Natural killer cell treated with Interleukin-12 subunit alpha and Interleukin-12 subunit beta and Interleukin-15 and Interleukin-18, amount 100 ng/mL, for 72 hours (primary cell): Measurements from ENCODE around the gene ANGEL2. TPM values are rescaled to one million over a fixed set of nuclear protein-coding genes. Genes with fewer than 3 reads are reported as not detected.

Experiments used
- ATAC-seq, 2 donors: fragments of 150-1000 bp; cut with Tn5 transposase in 1 of 2; sonication (Bioruptor Pico), chemical (Tn5 transposase) in 1 of 2; 2 replicates each; pipeline ENCODE4 v1.10.0; 2021
- DNase-seq: peaks from one replicate; pipeline ENCODE4 v3.0.0; 2022; ENCODE audit warnings: low spot score
- H3K27ac Mint-ChIP-seq, 2 donors: 1 replicate in 1 of 2; 2 replicates in 1 of 2; pipeline ENCODE4 v1.8.0; 2022; ENCODE audit warnings: mixed read lengths in 2 of 2, mild to moderate bottlenecking in 1 of 2, moderate library complexity in 1 of 2
- H3K27me3 Mint-ChIP-seq, 2 donors: 1 replicate in 1 of 2; 2 replicates in 1 of 2; pipeline ENCODE4 v1.8.0; 2022; ENCODE audit warnings: mixed read lengths in 2 of 2
- H3K36me3 Mint-ChIP-seq: one replicate; pipeline ENCODE4 v1.8.0; 2022; ENCODE audit warnings: mixed read lengths
- H3K4me1 Mint-ChIP-seq, 2 donors: 1 replicate in 1 of 2; 2 replicates in 1 of 2; pipeline ENCODE4 v1.8.0; 2022; ENCODE audit warnings: low read depth in 2 of 2, mixed read lengths in 2 of 2, mild to moderate bottlenecking in 1 of 2
- H3K4me3 Mint-ChIP-seq: one replicate; pipeline ENCODE4 v1.8.0; 2022; ENCODE audit warnings: mixed read lengths
- H3K9me3 Mint-ChIP-seq: 2 replicates; pipeline ENCODE4 v1.8.0; 2022; ENCODE audit warnings: mixed read lengths
- total RNA-seq, 2 donors: library from RNA; stranded (reverse); gene quantifications; one replicate each; pipeline ENCODE4 v1.2.3, GENCODE V29; 2022

ANGEL2 gene
- total RNA-seq, 2 donors from 2014 or later: 40.0 to 58.4 TPM

GRCh38 chr1:212990276-212990675 is 25.4 kb downstream of the ANGEL2 start:
- Mint-ChIP-seq H3K27ac (no peak overlapping the region), H3K27me3 (no peaks in the 10 kb centered on the region), H3K4me1 (no peaks in the 10 kb centered on the region), H3K9me3 (no peaks in the 10 kb centered on the region), H3K36me3 (peaks cover 6% of the 10 kb centered on the region), H3K4me3 (no peak overlapping the region)
- no peak for DNase-seq
- no peak for ATAC-seq

GRCh38 chr1:212987702-212988322 is 27.9 kb downstream of the ANGEL2 start:
- H3K4me1 Mint-ChIP-seq: no peaks in the 10 kb centered on the region
- no peaks in the 10 kb centered on the region for H3K9me3 Mint-ChIP-seq
- no peak overlapping the region for H3K27ac Mint-ChIP-seq
- H3K36me3 Mint-ChIP-seq: peaks cover 6% of the 10 kb centered on the region
- no peak overlapping the region for H3K4me3 Mint-ChIP-seq
- no peaks in the 10 kb centered on the region for H3K27me3 Mint-ChIP-seq
- DNase-seq (no peak), ATAC-seq (no peak)

GRCh38 chr1:212986551-212986950 is 29.1 kb downstream of the ANGEL2 start:
- Mint-ChIP-seq H3K4me1 (peaks cover 0 to 4% of the 10 kb centered on the region in 2 donors), H3K36me3 (no peaks in the 10 kb centered on the region), H3K27ac (no peak overlapping the region), H3K4me3 (no peak overlapping the region), H3K9me3 (no peaks in the 10 kb centered on the region), H3K27me3 (no peaks in the 10 kb centered on the region)
- ATAC-seq (no peak), DNase-seq (no peak)

- no peaks in the 10 kb centered on the region for H3K27me3 Mint-ChIP-seq
- H3K9me3 Mint-ChIP-seq: no peaks in the 10 kb centered on the region
- H3K36me3 Mint-ChIP-seq: no peaks in the 10 kb centered on the region
- peaks cover 0 to 6% of the 10 kb centered on the region in 2 donors for H3K4me1 Mint-ChIP-seq
- DNase-seq (no peak), ATAC-seq (no peak)
- H3K4me3 Mint-ChIP-seq: no peak overlapping the region
- no peak overlapping the region for H3K27ac Mint-ChIP-seq
These were observed 31.0 kb downstream of the ANGEL2 start for GRCh38 chr1:212984522-212985291.

GRCh38 chr1:212983482-212983881 is 32.2 kb downstream of the ANGEL2 start:
- no peak for DNase-seq
- H3K27me3 Mint-ChIP-seq: no peaks in the 10 kb centered on the region
- H3K36me3 Mint-ChIP-seq: no peaks in the 10 kb centered on the region
- no peak for ATAC-seq
- H3K4me3 Mint-ChIP-seq: no peak overlapping the region
- no peak overlapping the region for H3K27ac Mint-ChIP-seq
- no peaks in the 10 kb centered on the region for H3K9me3 Mint-ChIP-seq
- peaks cover 0 to 6% of the 10 kb centered on the region in 2 donors for H3K4me1 Mint-ChIP-seq

- ATAC-seq (no peak), DNase-seq (no peak)
- no peaks in the 10 kb centered on the region for H3K36me3 Mint-ChIP-seq
- peaks cover 0 to 6% of the 10 kb centered on the region in 2 donors for H3K4me1 Mint-ChIP-seq
- no peaks in the 10 kb centered on the region for H3K9me3 Mint-ChIP-seq
- no peaks in the 10 kb centered on the region for H3K27me3 Mint-ChIP-seq
- no peak overlapping the region for H3K4me3 Mint-ChIP-seq
- H3K27ac Mint-ChIP-seq: no peak overlapping the region
These were observed 33.1 kb downstream of the ANGEL2 start for GRCh38 chr1:212982430-212983152.

- Mint-ChIP-seq H3K4me1 (peaks cover 0 to 6% of the 10 kb centered on the region in 2 donors), H3K4me3 (no peak overlapping the region), H3K27me3 (no peaks in the 10 kb centered on the region), H3K36me3 (no peaks in the 10 kb centered on the region), H3K9me3 (no peaks in the 10 kb centered on the region), H3K27ac (no peak overlapping the region)
- peak in 1 of 2 donors; percentile 56 for ATAC-seq
- no peak for DNase-seq
These were observed 33.9 kb downstream of the ANGEL2 start for GRCh38 chr1:212981571-212982328.

- no peak for DNase-seq
- no peaks in the 10 kb centered on the region for H3K9me3 Mint-ChIP-seq
- H3K27ac Mint-ChIP-seq: no peak overlapping the region
- H3K36me3 Mint-ChIP-seq: no peaks in the 10 kb centered on the region
- no peaks in the 10 kb centered on the region for H3K27me3 Mint-ChIP-seq
- H3K4me1 Mint-ChIP-seq: peaks cover 0 to 6% of the 10 kb centered on the region in 2 donors
- no peak overlapping the region for H3K4me3 Mint-ChIP-seq
- peak in 1 of 2 donors; percentile 8 for ATAC-seq
These were observed 34.6 kb downstream of the ANGEL2 start for GRCh38 chr1:212981025-212981495.

- Mint-ChIP-seq H3K4me1 (peaks cover 0 to 6% of the 10 kb centered on the region in 2 donors), H3K9me3 (no peaks in the 10 kb centered on the region), H3K27me3 (no peaks in the 10 kb centered on the region), H3K4me3 (no peak overlapping the region), H3K36me3 (no peaks in the 10 kb centered on the region), H3K27ac (peak overlapping the region in 1 of 2 donors; percentile 9)
- no peak for ATAC-seq
- no peak for DNase-seq
These were observed 35.4 kb downstream of the ANGEL2 start for GRCh38 chr1:212980123-212980785.

GRCh38 chr1:212979340-212980122 is 36.1 kb downstream of the ANGEL2 start:
- H3K27ac Mint-ChIP-seq: no peak overlapping the region
- ATAC-seq (no peak), DNase-seq (no peak)
- H3K27me3 Mint-ChIP-seq: no peaks in the 10 kb centered on the region
- H3K4me3 Mint-ChIP-seq: no peak overlapping the region
- H3K4me1 Mint-ChIP-seq: peaks cover 0 to 6% of the 10 kb centered on the region in 2 donors
- no peaks in the 10 kb centered on the region for H3K36me3 Mint-ChIP-seq
- H3K9me3 Mint-ChIP-seq: no peaks in the 10 kb centered on the region

GRCh38 chr1:212977781-212978645 is 37.7 kb downstream of the ANGEL2 start:
- Mint-ChIP-seq H3K4me1 (peaks cover 0 to 6% of the 10 kb centered on the region in 2 donors), H3K27ac (no peak overlapping the region), H3K4me3 (no peak overlapping the region), H3K9me3 (no peaks in the 10 kb centered on the region), H3K27me3 (no peaks in the 10 kb centered on the region), H3K36me3 (no peaks in the 10 kb centered on the region)
- DNase-seq (no peak), ATAC-seq (no peak)

GRCh38 chr1:212976586-212976985 is 39.1 kb downstream of the ANGEL2 start:
- H3K27me3 Mint-ChIP-seq: no peaks in the 10 kb centered on the region
- DNase-seq (no peak), ATAC-seq (no peak)
- no peak overlapping the region for H3K27ac Mint-ChIP-seq
- H3K4me3 Mint-ChIP-seq: no peak overlapping the region
- no peaks in the 10 kb centered on the region for H3K36me3 Mint-ChIP-seq
- H3K4me1 Mint-ChIP-seq: peaks cover 0 to 2% of the 10 kb centered on the region in 2 donors
- H3K9me3 Mint-ChIP-seq: no peaks in the 10 kb centered on the region
